Measurements from ENCODE around the gene RTL10. TPM values are rescaled to one million over a fixed set of nuclear protein-coding genes. Genes with fewer than 3 reads are reported as not detected.

Gene RTL10
- total and polyA plus RNA-seq, 2 donors (not counting 1 experiment from before 2014, with no cell fraction given) = 6.4 to 15.2 TPM

- no peak overlapping the region for H3K4me3 Mint-ChIP-seq
- H3K27ac ChIP-seq (ENCODE audit: low read length in 2 of 2) = no peak overlapping the region
Observed at GRCh38 chr22:19888131-19888746, 33.6 kb upstream of the RTL10 start.

More at GRCh38 chr22:19888131-19888746, 33.6 kb upstream of the RTL10 start:
- Histone ChIP-seq H3K36me3 (replicated peaks in 1 of 2; ENCODE audit: control extremely low read depth in 1 of 2, control insufficient read depth in 1 of 2, extremely low read depth in 1 of 2, insufficient read depth in 2 of 2, low read length in 1 of 2) (no peaks in the 10 kb centered on the region), H3K27me3 (replicated peaks in 1 of 4; ENCODE audit: control extremely low read depth in 1 of 4, control insufficient read depth in 3 of 4, insufficient read depth in 4 of 4, low read length in 3 of 4) (no peaks in the 10 kb centered on the region), H2AFZ (ENCODE audit: insufficient read depth, low read depth, low read length, poor library complexity, severe bottlenecking) (no peak overlapping the region), H3K9me3 (ENCODE audit: control extremely low read depth in 1 of 3, control insufficient read depth in 2 of 3, insufficient read depth in 1 of 3, low read length in 2 of 3) (no peaks in the 10 kb centered on the region), H3K79me2 (ENCODE audit: control insufficient read depth, insufficient read depth, low read length) (no peaks in the 10 kb centered on the region), H3K4me2 (replicated peaks; ENCODE audit: low read depth, low read length, poor library complexity, severe bottlenecking) (no peak overlapping the region), H4K20me1 (ENCODE audit: control insufficient read depth, insufficient read depth, low read length, poor library complexity, severe bottlenecking) (no peaks in the 10 kb centered on the region), H3K9ac (ENCODE audit: low read length) (no peak overlapping the region), H3K4me3 (ENCODE audit: control extremely low read depth in 1 of 5, extremely low read depth in 1 of 5, insufficient read depth in 1 of 5, low read depth in 2 of 5, low read length in 4 of 5) (no peak overlapping the region), H3K4me1 (ENCODE audit: control insufficient read depth in 2 of 2, insufficient read depth in 2 of 2, low read length in 2 of 2) (peaks cover 34 to 41% of the 10 kb centered on the region in 2 donors)
- Mint-ChIP-seq H3K9me3 (ENCODE audit: insufficient read depth) (no peaks in the 10 kb centered on the region), H3K27ac (no peak overlapping the region), H3K27me3 (no peaks in the 10 kb centered on the region), H3K4me1 (peaks cover 37% of the 10 kb centered on the region)
- CTCF ChIA-PET = interaction anchor here (0.8 to 1.1 kb wide), 2 partner anchors 157 to 437 kb away, joined by 3 read pairs; no protein-coding TSS in a partner anchor
- no peak for TF ChIP-seq EZH2 (IDR thresholded peaks at IDR 0.05; ENCODE audit: borderline replicate concordance, insufficient read depth, low read depth, low read length, poor library complexity, severe bottlenecking)
- TF ChIP-seq, protein P1, sequence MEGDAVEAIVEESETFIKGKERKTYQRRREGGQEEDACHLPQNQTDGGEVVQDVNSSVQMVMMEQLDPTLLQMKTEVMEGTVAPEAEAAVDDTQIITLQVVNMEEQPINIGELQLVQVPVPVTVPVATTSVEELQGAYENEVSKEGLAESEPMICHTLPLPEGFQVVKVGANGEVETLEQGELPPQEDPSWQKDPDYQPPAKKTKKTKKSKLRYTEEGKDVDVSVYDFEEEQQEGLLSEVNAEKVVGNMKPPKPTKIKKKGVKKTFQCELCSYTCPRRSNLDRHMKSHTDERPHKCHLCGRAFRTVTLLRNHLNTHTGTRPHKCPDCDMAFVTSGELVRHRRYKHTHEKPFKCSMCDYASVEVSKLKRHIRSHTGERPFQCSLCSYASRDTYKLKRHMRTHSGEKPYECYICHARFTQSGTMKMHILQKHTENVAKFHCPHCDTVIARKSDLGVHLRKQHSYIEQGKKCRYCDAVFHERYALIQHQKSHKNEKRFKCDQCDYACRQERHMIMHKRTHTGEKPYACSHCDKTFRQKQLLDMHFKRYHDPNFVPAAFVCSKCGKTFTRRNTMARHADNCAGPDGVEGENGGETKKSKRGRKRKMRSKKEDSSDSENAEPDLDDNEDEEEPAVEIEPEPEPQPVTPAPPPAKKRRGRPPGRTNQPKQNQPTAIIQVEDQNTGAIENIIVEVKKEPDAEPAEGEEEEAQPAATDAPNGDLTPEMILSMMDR (IDR thresholded peaks at IDR 0.05) = no peak
- DNase-seq (no peak), ATAC-seq (ENCODE audit: low read depth) (no peak)
- intact Hi-C loops (cut with micrococcal nuclease) = no loop called here
- WGBS (ENCODE audit: insufficient coverage) = 96% methylated on average over 17 of the region's 17 CpGs
- POLR2A ChIA-PET = no interaction called here

All from B cell (primary cell).